GM23338 (cell line): Measurements from ENCODE around the gene SPPL2C. TPM values are rescaled to one million over a fixed set of nuclear protein-coding genes. Genes with fewer than 3 reads are reported as not detected.

Experiments used
- ATAC-seq: fragments of 200-7000 bp; cut with Tn5 transposase; 3 replicates; pipeline ENCODE4 v1.9.1; 2020
- DNase-seq: peaks from one replicate; pipeline ENCODE4 v3.0.0-alpha.2; 2015; ENCODE audit warnings: low spot score
- H2AFZ ChIP-seq: fragments of 200-600 bp; sonication (generic); 2 replicates; pipeline ENCODE4 v1.8.0; 2016; ENCODE audit warnings: antibody characterized with exemption, mild to moderate bottlenecking, moderate library complexity
- H3F3A ChIP-seq: fragments of 200-600 bp; sonication (generic); replicated peaks from 2 replicates; pipeline ENCODE4 v1.8.0; 2017; ENCODE audit warnings: antibody characterized with exemption, mixed run types, low read depth
- H3K27ac ChIP-seq: fragments of 200-600 bp; sonication (generic); 2 replicates; pipeline ENCODE4 v1.6.1; 2016; ENCODE audit warnings: low read depth
- H3K27me3 ChIP-seq: fragments of 200-600 bp; sonication (generic); 2 replicates; pipeline ENCODE4 v1.8.0; 2016; ENCODE audit warnings: mild to moderate bottlenecking, mixed run types, moderate library complexity; ENCODE audit not compliant: insufficient read depth
- H3K36me3 ChIP-seq: fragments of 200-600 bp; sonication (generic); 2 replicates; pipeline ENCODE4 v1.8.0; 2016; ENCODE audit warnings: mild to moderate bottlenecking; ENCODE audit not compliant: insufficient read depth
- H3K4me1 ChIP-seq: fragments of 200-600 bp; sonication (generic); 2 replicates; pipeline ENCODE4 v1.8.0; 2016; ENCODE audit warnings: mild to moderate bottlenecking, moderate library complexity; ENCODE audit not compliant: insufficient read depth
- H3K4me2 ChIP-seq: fragments of 200-600 bp; sonication (generic); 2 replicates; pipeline ENCODE4 v1.7.1; 2017; ENCODE audit warnings: mixed run types
- H3K4me3 ChIP-seq: fragments of 200-600 bp; sonication (generic); 2 replicates; pipeline ENCODE4 v1.6.1; 2016; ENCODE audit warnings: mixed run types
- H3K79me2 ChIP-seq: fragments of 200-600 bp; sonication (generic); replicated peaks from 2 replicates; pipeline ENCODE4 v1.8.0; 2017; ENCODE audit warnings: mild to moderate bottlenecking; ENCODE audit not compliant: insufficient read depth
- H3K9me2 ChIP-seq: fragments of 200-600 bp; sonication (generic); 2 replicates; pipeline ENCODE4 v1.8.0; 2017; ENCODE audit not compliant: insufficient read depth
- H4K20me1 ChIP-seq: fragments of 200-600 bp; sonication (generic); replicated peaks from 2 replicates; pipeline ENCODE4 v1.8.0; 2017; ENCODE audit warnings: mild to moderate bottlenecking; ENCODE audit not compliant: insufficient read depth
- H3K27ac Mint-ChIP-seq: 2 replicates; pipeline ENCODE4 v1.8.0; 2020; ENCODE audit warnings: inconsistent platforms, mild to moderate bottlenecking, moderate library complexity, mixed read lengths
- H3K27me3 Mint-ChIP-seq: 3 replicates; pipeline ENCODE4 v1.8.0; 2022; ENCODE audit warnings: low read depth, mild to moderate bottlenecking, moderate library complexity, mixed read lengths, inconsistent platforms; ENCODE audit not compliant: insufficient read depth, poor library complexity
- H3K36me3 Mint-ChIP-seq: 3 replicates; pipeline ENCODE4 v1.8.0; 2021; ENCODE audit warnings: low read depth, mild to moderate bottlenecking, inconsistent platforms, moderate library complexity, mixed read lengths
- H3K4me1 Mint-ChIP-seq: 3 replicates; pipeline ENCODE4 v1.8.0; 2020; ENCODE audit warnings: mild to moderate bottlenecking, inconsistent platforms, mixed read lengths
- H3K4me3 Mint-ChIP-seq: 3 replicates; pipeline ENCODE4 v1.8.0; 2021; ENCODE audit warnings: moderate library complexity, mild to moderate bottlenecking, inconsistent platforms, mixed read lengths
- H3K9me3 Mint-ChIP-seq: 3 replicates; pipeline ENCODE4 v1.8.0; 2020; ENCODE audit warnings: moderate library complexity, mild to moderate bottlenecking, inconsistent platforms, mixed read lengths
- CREB1 ChIP-seq: fragments of 250-450 bp; sonication (Bioruptor Pico); IDR thresholded peaks from 2 replicates; pipeline ENCODE4 v1.5.0; 2020; ENCODE audit warnings: low read depth, mild to moderate bottlenecking, moderate library complexity
- CTCF ChIP-seq, 2 experiments: fragments of 200-600 bp in 1 of 2; sonication (generic) in 1 of 2; conservative IDR thresholded peaks; 2 replicates each; pipeline versions ENCODE4 v1.5.1 to v1.6.1; 2016 to 2017; ENCODE audit warnings: antibody characterized with exemption in 2 of 2, low read depth in 2 of 2, mild to moderate bottlenecking in 2 of 2, moderate library complexity in 1 of 2
- ETS1 ChIP-seq: IDR thresholded peaks from 2 replicates; pipeline ENCODE4 v1.6.1; 2016; ENCODE audit warnings: antibody characterized with exemption
- EZH2 ChIP-seq: fragments of 200-600 bp; sonication (generic); IDR thresholded peaks from one replicate; pipeline ENCODE4 v1.8.0; 2017; ENCODE audit warnings: antibody characterized with exemption, mild to moderate bottlenecking, low read depth; ENCODE audit not compliant: unreplicated experiment
- EZH2phosphoT487 ChIP-seq: fragments of 200-600 bp; sonication (generic); IDR thresholded peaks from one replicate; pipeline ENCODE4 v1.8.1; 2018; ENCODE audit warnings: antibody characterized with exemption; ENCODE audit not compliant: unreplicated experiment
- JUNB ChIP-seq: IDR thresholded peaks from one replicate; pipeline ENCODE4 v1.6.1; 2016; ENCODE audit warnings: antibody characterized with exemption; ENCODE audit not compliant: unreplicated experiment
- NANOG ChIP-seq: IDR thresholded peaks from 2 replicates; pipeline ENCODE4 v1.6.1; 2016; ENCODE audit warnings: antibody characterized with exemption, borderline replicate concordance
- POLR2AphosphoS5 ChIP-seq: IDR thresholded peaks from 2 replicates; pipeline ENCODE4 v1.6.1; 2016; ENCODE audit warnings: antibody characterized with exemption, low read depth
- REST ChIP-seq: IDR thresholded peaks from one replicate; pipeline ENCODE4 v1.6.1; 2018; ENCODE audit warnings: antibody characterized with exemption; ENCODE audit not compliant: unreplicated experiment
- STAT1 ChIP-seq: IDR thresholded peaks from one replicate; pipeline ENCODE4 v1.6.1; 2016; ENCODE audit warnings: antibody characterized with exemption; ENCODE audit not compliant: unreplicated experiment
- ZNF114 ChIP-seq: fragments of 250-450 bp; sonication (Bioruptor Pico); IDR thresholded peaks from 2 replicates; pipeline ENCODE4 v1.5.0; 2020; ENCODE audit warnings: mild to moderate bottlenecking, moderate library complexity
- ZNF331 ChIP-seq: fragments of 250-450 bp; sonication (Bioruptor Pico); IDR thresholded peaks from 2 replicates; pipeline ENCODE4 v1.5.0; 2020; ENCODE audit warnings: low read depth, mild to moderate bottlenecking, moderate library complexity
- polyA plus RNA-seq: library from polyadenylated mRNA; unstranded; fragments of >200 nt; fragmentation: Nextera tagmentation; extraction: Ambion mirVana; gene quantifications from 2 replicates; pipeline ENCODE4 v1.2.1, GENCODE V29; 2016
- total RNA-seq: library from RNA; depleted of rRNA; stranded (reverse); fragments of >200 nt; shearing (Covaris generic); gene quantifications from 2 replicates; pipeline ENCODE4 v1.2.3, GENCODE V29; 2014
- TF ChIP-seq, protein P1 (sequence below): fragments of 250-450 bp; sonication (Bioruptor Pico); IDR thresholded peaks from 2 replicates; pipeline ENCODE4 v1.5.0; 2020; ENCODE audit warnings: mild to moderate bottlenecking, moderate library complexity

The SPPL2C gene
- total and polyA plus RNA-seq, 2 experiments from 2014 or later: 0.14 TPM; not detected in 1

GRCh38 chr17:45835481-45835880 is 9.2 kb upstream of the SPPL2C start:
- no peak for TF ChIP-seq POLR2AphosphoS5
- no peak for TF ChIP-seq CTCF (conservative IDR thresholded peaks at IDR 0.05; ENCODE audit: low read depth in 2 of 2)
- no peak for TF ChIP-seq REST
- no peak for TF ChIP-seq ZNF114 (CRISPR knock-in tag)
- TF ChIP-seq STAT1: no peak
- TF ChIP-seq NANOG: no peak
- no peak for TF ChIP-seq JUNB
- no peak for TF ChIP-seq EZH2
- TF ChIP-seq CREB1 (CRISPR knock-in tag): no peak
- TF ChIP-seq, protein P1, sequence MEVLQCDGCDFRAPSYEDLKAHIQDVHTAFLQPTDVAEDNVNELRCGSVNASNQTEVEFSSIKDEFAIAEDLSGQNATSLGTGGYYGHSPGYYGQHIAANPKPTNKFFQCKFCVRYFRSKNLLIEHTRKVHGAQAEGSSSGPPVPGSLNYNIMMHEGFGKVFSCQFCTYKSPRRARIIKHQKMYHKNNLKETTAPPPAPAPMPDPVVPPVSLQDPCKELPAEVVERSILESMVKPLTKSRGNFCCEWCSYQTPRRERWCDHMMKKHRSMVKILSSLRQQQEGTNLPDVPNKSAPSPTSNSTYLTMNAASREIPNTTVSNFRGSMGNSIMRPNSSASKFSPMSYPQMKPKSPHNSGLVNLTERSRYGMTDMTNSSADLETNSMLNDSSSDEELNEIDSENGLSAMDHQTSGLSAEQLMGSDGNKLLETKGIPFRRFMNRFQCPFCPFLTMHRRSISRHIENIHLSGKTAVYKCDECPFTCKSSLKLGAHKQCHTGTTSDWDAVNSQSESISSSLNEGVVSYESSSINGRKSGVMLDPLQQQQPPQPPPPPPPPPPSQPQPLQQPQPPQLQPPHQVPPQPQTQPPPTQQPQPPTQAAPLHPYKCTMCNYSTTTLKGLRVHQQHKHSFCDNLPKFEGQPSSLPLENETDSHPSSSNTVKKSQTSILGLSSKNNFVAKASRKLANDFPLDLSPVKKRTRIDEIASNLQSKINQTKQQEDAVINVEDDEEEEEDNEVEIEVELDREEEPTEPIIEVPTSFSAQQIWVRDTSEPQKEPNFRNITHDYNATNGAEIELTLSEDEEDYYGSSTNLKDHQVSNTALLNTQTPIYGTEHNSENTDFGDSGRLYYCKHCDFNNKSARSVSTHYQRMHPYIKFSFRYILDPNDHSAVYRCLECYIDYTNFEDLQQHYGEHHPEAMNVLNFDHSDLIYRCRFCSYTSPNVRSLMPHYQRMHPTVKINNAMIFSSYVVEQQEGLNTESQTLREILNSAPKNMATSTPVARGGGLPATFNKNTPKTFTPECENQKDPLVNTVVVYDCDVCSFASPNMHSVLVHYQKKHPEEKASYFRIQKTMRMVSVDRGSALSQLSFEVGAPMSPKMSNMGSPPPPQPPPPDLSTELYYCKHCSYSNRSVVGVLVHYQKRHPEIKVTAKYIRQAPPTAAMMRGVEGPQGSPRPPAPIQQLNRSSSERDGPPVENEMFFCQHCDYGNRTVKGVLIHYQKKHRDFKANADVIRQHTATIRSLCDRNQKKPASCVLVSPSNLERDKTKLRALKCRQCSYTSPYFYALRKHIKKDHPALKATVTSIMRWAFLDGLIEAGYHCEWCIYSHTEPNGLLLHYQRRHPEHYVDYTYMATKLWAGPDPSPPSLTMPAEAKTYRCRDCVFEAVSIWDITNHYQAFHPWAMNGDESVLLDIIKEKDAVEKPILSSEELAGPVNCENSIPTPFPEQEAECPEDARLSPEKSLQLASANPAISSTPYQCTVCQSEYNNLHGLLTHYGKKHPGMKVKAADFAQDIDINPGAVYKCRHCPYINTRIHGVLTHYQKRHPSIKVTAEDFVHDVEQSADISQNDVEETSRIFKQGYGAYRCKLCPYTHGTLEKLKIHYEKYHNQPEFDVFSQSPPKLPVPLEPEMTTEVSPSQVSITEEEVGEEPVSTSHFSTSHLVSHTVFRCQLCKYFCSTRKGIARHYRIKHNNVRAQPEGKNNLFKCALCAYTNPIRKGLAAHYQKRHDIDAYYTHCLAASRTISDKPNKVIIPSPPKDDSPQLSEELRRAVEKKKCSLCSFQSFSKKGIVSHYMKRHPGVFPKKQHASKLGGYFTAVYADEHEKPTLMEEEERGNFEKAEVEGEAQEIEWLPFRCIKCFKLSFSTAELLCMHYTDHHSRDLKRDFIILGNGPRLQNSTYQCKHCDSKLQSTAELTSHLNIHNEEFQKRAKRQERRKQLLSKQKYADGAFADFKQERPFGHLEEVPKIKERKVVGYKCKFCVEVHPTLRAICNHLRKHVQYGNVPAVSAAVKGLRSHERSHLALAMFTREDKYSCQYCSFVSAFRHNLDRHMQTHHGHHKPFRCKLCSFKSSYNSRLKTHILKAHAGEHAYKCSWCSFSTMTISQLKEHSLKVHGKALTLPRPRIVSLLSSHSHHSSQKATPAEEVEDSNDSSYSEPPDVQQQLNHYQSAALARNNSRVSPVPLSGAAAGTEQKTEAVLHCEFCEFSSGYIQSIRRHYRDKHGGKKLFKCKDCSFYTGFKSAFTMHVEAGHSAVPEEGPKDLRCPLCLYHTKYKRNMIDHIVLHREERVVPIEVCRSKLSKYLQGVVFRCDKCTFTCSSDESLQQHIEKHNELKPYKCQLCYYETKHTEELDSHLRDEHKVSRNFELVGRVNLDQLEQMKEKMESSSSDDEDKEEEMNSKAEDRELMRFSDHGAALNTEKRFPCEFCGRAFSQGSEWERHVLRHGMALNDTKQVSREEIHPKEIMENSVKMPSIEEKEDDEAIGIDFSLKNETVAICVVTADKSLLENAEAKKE (CRISPR knock-in tag): no peak
- no peak for TF ChIP-seq ZNF331 (CRISPR knock-in tag)
- no peak for TF ChIP-seq ETS1
- TF ChIP-seq EZH2phosphoT487: no peak

More at GRCh38 chr17:45835481-45835880, 9.2 kb upstream of the SPPL2C start:
- H3K9me2 ChIP-seq: no peaks in the 10 kb centered on the region
- Mint-ChIP-seq H3K4me1 (no peaks in the 10 kb centered on the region; the same call in 2 of the 3 replicates), H3K27me3 (peaks cover 10% of the 10 kb centered on the region), H3K27ac (no peak overlapping the region), H3K9me3 (no peaks in the 10 kb centered on the region), H3K36me3 (no peaks in the 10 kb centered on the region), H3K4me3 (no peak overlapping the region)
- H3K36me3 ChIP-seq: no peaks in the 10 kb centered on the region
- H3K27me3 ChIP-seq: no peaks in the 10 kb centered on the region
- no peak overlapping the region for H3K27ac ChIP-seq
- H3K4me3 ChIP-seq: no peak overlapping the region
- H4K20me1 ChIP-seq: no peaks in the 10 kb centered on the region
- ATAC-seq: no peak
- H3K79me2 ChIP-seq: no peaks in the 10 kb centered on the region
- no peak overlapping the region for H2AFZ ChIP-seq
- DNase-seq: no peak
- no peaks in the 10 kb centered on the region for H3F3A ChIP-seq
- no peak overlapping the region for H3K4me2 ChIP-seq
- H3K4me1 ChIP-seq: no peaks in the 10 kb centered on the region
